ENCODE data around the gene SLIT3.

- TF ChIP-seq, protein P1, sequence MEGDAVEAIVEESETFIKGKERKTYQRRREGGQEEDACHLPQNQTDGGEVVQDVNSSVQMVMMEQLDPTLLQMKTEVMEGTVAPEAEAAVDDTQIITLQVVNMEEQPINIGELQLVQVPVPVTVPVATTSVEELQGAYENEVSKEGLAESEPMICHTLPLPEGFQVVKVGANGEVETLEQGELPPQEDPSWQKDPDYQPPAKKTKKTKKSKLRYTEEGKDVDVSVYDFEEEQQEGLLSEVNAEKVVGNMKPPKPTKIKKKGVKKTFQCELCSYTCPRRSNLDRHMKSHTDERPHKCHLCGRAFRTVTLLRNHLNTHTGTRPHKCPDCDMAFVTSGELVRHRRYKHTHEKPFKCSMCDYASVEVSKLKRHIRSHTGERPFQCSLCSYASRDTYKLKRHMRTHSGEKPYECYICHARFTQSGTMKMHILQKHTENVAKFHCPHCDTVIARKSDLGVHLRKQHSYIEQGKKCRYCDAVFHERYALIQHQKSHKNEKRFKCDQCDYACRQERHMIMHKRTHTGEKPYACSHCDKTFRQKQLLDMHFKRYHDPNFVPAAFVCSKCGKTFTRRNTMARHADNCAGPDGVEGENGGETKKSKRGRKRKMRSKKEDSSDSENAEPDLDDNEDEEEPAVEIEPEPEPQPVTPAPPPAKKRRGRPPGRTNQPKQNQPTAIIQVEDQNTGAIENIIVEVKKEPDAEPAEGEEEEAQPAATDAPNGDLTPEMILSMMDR (IDR thresholded peaks at IDR 0.05): no peak
- no peak for TF ChIP-seq POLR2A (IDR thresholded peaks at IDR 0.05)
These were observed 169.2 kb downstream of the SLIT3 start for GRCh38 chr5:169131616-169132301.
